8988T (cell line): ENCODE results near the gene FIGNL1.
A peak's percentile ranks its signal among the peaks of the same experiment; 100 is the strongest.
"Not testable (repeated sequence)": the region's sequence is repeated elsewhere in the genome, so short reads cannot be mapped to it uniquely, and the experiment has no call there.

ENCODE experiments used
- DNase-seq: peaks from one replicate; pipeline ENCODE4 v3.0.0; 2011

FIGNL1 gene

GRCh38 chr7:50470250-50471163 is 20.4 kb upstream of the FIGNL1 start:
- DNase-seq: no peak

- DNase-seq: no peak
Measured at GRCh38 chr7:50469181-50469580, 19.0 kb upstream of the FIGNL1 start.

- DNase-seq: peak; percentile 43
Measured at GRCh38 chr7:50467817-50468610, 17.9 kb upstream of the FIGNL1 start.

- DNase-seq: no peak
Measured at GRCh38 chr7:50466815-50467585, 16.9 kb upstream of the FIGNL1 start.

- DNase-seq: no peak
Measured at GRCh38 chr7:50463035-50463434, 12.9 kb upstream of the FIGNL1 start.

GRCh38 chr7:50462361-50462760 is 12.2 kb upstream of the FIGNL1 start:
- no peak for DNase-seq

GRCh38 chr7:50461695-50462094 is 11.5 kb upstream of the FIGNL1 start:
- no peak for DNase-seq

GRCh38 chr7:50459183-50459582 is 9.0 kb upstream of the FIGNL1 start:
- not testable (repeated sequence) for DNase-seq

- not testable (repeated sequence) for DNase-seq
Measured at GRCh38 chr7:50458651-50459050, 8.5 kb upstream of the FIGNL1 start.

GRCh38 chr7:50456371-50457123 is 6.4 kb upstream of the FIGNL1 start:
- DNase-seq: no peak

GRCh38 chr7:50455658-50456057 is 5.5 kb upstream of the FIGNL1 start:
- DNase-seq: no peak

GRCh38 chr7:50454968-50455367 is 4.8 kb upstream of the FIGNL1 start:
- DNase-seq: no peak

- no peak for DNase-seq
Measured at GRCh38 chr7:50450590-50451032, 461 bp upstream of the FIGNL1 start.

- DNase-seq: no peak
Measured at GRCh38 chr7:50449501-50449880, 659 bp downstream of the FIGNL1 start.

GRCh38 chr7:50448823-50449222 is 1.3 kb downstream of the FIGNL1 start:
- no peak for DNase-seq

GRCh38 chr7:50446542-50446960 is 3.6 kb downstream of the FIGNL1 start:
- DNase-seq: peak; percentile 37

GRCh38 chr7:50436133-50436806 is 13.9 kb downstream of the FIGNL1 start:
- no peak for DNase-seq

- DNase-seq: no peak
Measured at GRCh38 chr7:50431722-50432305, 18.3 kb downstream of the FIGNL1 start.

- DNase-seq: no peak
Measured at GRCh38 chr7:50431316-50431715, 18.8 kb downstream of the FIGNL1 start.

- DNase-seq: no peak
Measured at GRCh38 chr7:50428911-50429310, 21.2 kb downstream of the FIGNL1 start.

GRCh38 chr7:50427518-50427917 is 22.6 kb downstream of the FIGNL1 start:
- no peak for DNase-seq
